HG03460 (cell line): ENCODE results near the gene PDIK1L.
A peak's percentile ranks its signal among the peaks of the same experiment; 100 is the strongest.

Source experiments
- ATAC-seq: cut with Tn5 transposase; IDR thresholded peaks from one replicate; pipeline ENCODE4 v1.9.1; 2021; ENCODE audit not compliant: unreplicated experiment

The PDIK1L gene

GRCh38 chr1:26111530-26112406, at the start of gene PDIK1L:
TSS of gene PDIK1L (plus strand) at chr1:26111824. CDS start at chr1:26114309, 2,485 bp downstream.
- ATAC-seq: peak; percentile 66

GRCh38 chr1:26064553-26064952, 47.1 kb upstream of the PDIK1L start:
- ATAC-seq: no peak

GRCh38 chr1:26066160-26066559, 45.5 kb upstream of the PDIK1L start:
- no peak for ATAC-seq

GRCh38 chr1:26066857-26067256, 44.8 kb upstream of the PDIK1L start:
- no peak for ATAC-seq

GRCh38 chr1:26067432-26067911, 44.2 kb upstream of the PDIK1L start, which contains the start of gene TRIM63:
TSS of gene TRIM63 (minus strand) at chr1:26067630. CDS start at chr1:26067494, 136 bp downstream.
- ATAC-seq: no peak

GRCh38 chr1:26069941-26070295, 41.7 kb upstream of the PDIK1L start:
- ATAC-seq: no peak

GRCh38 chr1:26070296-26070962, 41.2 kb upstream of the PDIK1L start:
- ATAC-seq: no peak

- no peak for ATAC-seq
Observed at GRCh38 chr1:26070963-26071342, 40.7 kb upstream of the PDIK1L start.

- no peak for ATAC-seq
Observed at GRCh38 chr1:26072305-26072704, 39.3 kb upstream of the PDIK1L start.

- ATAC-seq: no peak
Observed at GRCh38 chr1:26075421-26076144, 36.0 kb upstream of the PDIK1L start.

- no peak for ATAC-seq
Observed at GRCh38 chr1:26077524-26077923, 34.1 kb upstream of the PDIK1L start.

- no peak for ATAC-seq
Observed at GRCh38 chr1:26078286-26079177, 33.1 kb upstream of the PDIK1L start.

GRCh38 chr1:26079178-26079563, 32.5 kb upstream of the PDIK1L start:
- no peak for ATAC-seq

- no peak for ATAC-seq
Observed at GRCh38 chr1:26079960-26080814, 31.4 kb upstream of the PDIK1L start.

- no peak for ATAC-seq
Observed at GRCh38 chr1:26081267-26082019, 30.2 kb upstream of the PDIK1L start.

- no peak for ATAC-seq
Observed at GRCh38 chr1:26082020-26082350, 29.6 kb upstream of the PDIK1L start.

GRCh38 chr1:26083208-26083607, 28.4 kb upstream of the PDIK1L start:
- no peak for ATAC-seq

GRCh38 chr1:26084091-26084561, 27.5 kb upstream of the PDIK1L start:
- ATAC-seq: no peak

- no peak for ATAC-seq
Observed at GRCh38 chr1:26084844-26085243, 26.8 kb upstream of the PDIK1L start.
